ENCODE data around the gene NOS1AP.

NOS1AP gene

DNA sequence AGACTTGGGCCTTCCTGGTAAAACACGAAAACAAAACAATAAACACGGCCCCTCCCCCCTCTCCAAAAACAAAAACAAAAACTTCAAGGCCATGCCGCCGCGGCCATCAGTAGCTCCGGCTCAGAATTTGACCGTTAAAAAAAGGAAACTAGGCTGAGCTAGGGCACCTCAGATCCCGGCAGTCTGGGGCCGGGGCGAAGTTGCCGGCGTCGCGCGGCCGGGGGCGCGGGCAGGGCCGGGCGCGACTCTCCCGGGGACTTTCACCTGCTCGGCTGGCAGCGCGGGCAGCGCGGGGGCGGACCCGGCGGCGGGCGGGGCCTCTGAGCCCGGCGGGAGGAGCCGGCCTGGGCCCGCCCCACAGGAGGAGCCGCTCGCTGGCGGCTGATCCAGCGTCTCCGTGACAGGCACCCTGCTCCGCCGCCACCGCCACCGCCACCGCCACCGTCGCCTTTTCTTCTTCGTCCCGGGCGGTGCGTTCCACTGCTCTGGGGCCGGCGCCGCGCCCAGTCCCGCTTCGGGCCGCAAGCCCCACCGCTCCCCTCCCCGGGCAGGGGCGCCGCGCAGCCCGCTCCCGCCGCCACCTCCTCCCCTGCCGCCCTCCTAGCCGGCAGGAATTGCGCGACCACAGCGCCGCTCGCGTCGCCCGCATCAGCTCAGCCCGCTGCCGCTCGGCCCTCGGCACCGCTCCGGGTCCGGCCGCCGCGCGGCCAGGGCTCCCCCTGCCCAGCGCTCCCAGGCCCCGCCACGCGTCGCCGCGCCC is at the start of gene NOS1AP:
NOS1AP (plus strand) TSS at position 358 of the 760 bp plus-strand sequence. CDS start 487 bp downstream, outside the sequence.
- peak within 1 kb of the TSS; percentile 77 for H3K4me3 ChIP-seq (ENCODE audit: low read depth, low read length)
- no peak for DNase-seq (ENCODE audit: low read depth)
- in situ Hi-C loops (cut with HindIII; ENCODE audit: low sequenced_read_pairs) = no loop called here
- TF ChIP-seq, protein P1, sequence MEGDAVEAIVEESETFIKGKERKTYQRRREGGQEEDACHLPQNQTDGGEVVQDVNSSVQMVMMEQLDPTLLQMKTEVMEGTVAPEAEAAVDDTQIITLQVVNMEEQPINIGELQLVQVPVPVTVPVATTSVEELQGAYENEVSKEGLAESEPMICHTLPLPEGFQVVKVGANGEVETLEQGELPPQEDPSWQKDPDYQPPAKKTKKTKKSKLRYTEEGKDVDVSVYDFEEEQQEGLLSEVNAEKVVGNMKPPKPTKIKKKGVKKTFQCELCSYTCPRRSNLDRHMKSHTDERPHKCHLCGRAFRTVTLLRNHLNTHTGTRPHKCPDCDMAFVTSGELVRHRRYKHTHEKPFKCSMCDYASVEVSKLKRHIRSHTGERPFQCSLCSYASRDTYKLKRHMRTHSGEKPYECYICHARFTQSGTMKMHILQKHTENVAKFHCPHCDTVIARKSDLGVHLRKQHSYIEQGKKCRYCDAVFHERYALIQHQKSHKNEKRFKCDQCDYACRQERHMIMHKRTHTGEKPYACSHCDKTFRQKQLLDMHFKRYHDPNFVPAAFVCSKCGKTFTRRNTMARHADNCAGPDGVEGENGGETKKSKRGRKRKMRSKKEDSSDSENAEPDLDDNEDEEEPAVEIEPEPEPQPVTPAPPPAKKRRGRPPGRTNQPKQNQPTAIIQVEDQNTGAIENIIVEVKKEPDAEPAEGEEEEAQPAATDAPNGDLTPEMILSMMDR (IDR thresholded peaks at IDR 0.05; ENCODE audit: low read depth, low read length, missing control alignments) = no peak

DNA sequence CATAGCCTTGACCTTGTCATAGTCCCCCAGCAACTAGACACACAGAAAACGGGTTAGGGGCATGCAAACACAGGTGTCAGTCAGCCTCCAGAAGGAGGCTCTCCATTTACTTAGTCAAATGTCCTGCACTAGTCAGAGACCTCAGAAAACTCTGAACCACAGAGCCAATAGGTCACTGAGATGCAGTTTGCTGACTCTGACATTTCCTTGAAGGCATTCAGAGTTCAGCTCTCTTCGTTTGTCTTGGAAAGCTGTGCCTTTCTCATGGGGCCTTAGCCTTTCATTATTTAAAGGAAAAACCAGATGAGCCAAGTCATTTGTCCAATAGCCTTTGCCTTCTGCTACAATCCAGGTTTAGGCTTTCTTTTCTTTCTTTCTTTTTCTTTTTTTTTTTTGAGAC is 49.3 kb upstream of the NOS1AP start:
- TF ChIP-seq, protein P1 (IDR thresholded peaks at IDR 0.05; ENCODE audit: low read depth, low read length, missing control alignments) = no peak
- no peak for DNase-seq (ENCODE audit: low read depth)
- H3K4me3 ChIP-seq (ENCODE audit: low read depth, low read length) = no peak overlapping the region
- in situ Hi-C loops (cut with HindIII; ENCODE audit: low sequenced_read_pairs) = no loop called here

DNA sequence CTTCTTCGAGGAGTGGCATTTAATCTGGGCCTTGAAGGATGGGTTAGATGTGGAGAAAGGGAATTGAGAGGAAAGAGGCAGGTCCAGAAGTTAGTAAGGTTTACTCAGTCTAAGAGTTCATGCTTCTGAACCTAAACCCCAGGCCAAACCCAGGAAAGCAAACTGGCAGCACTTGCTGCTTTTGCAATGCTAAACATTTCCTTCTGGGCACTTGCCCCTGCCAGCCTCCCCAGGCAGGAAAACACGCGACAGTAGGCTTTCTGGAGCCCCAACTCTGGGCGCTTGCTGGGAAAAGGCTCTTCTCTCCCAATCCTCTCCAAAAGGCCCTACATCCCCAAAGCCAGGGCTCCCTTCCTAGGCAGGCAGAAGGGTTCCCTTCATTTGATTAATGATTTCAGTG is 48.4 kb upstream of the NOS1AP start:
- H3K4me3 ChIP-seq (ENCODE audit: low read depth, low read length) = peak overlapping the region; percentile 18
- in situ Hi-C loops (cut with HindIII; ENCODE audit: low sequenced_read_pairs) = no loop called here
- no peak for DNase-seq (ENCODE audit: low read depth)
- TF ChIP-seq, protein P1 (IDR thresholded peaks at IDR 0.05; ENCODE audit: low read depth, low read length, missing control alignments) = no peak

DNA sequence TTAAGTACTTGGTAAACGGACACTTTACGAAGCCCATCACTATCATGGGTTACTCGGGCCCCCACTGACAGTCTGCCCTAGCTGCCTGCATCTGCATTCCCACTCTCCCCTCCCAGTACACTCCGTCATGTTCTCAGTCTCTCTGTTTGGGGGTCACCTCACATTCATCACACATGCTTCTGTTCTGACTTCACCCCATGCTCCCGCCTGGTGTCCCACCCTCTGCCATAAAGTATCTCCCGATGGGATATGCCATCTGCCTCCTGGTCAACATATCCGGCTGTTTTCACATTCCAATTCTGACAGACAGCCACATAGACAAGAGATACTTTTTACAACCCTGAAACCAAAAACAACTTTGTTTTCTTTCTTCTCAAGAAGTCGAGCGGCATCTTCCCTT is 46.9 kb upstream of the NOS1AP start:
- TF ChIP-seq, protein P1 (IDR thresholded peaks at IDR 0.05; ENCODE audit: low read depth, low read length, missing control alignments) = no peak
- DNase-seq (ENCODE audit: low read depth) = no peak
- H3K4me3 ChIP-seq (ENCODE audit: low read depth, low read length) = peak overlapping the region; percentile 66
- in situ Hi-C loops (cut with HindIII; ENCODE audit: low sequenced_read_pairs) = no loop called here

DNA sequence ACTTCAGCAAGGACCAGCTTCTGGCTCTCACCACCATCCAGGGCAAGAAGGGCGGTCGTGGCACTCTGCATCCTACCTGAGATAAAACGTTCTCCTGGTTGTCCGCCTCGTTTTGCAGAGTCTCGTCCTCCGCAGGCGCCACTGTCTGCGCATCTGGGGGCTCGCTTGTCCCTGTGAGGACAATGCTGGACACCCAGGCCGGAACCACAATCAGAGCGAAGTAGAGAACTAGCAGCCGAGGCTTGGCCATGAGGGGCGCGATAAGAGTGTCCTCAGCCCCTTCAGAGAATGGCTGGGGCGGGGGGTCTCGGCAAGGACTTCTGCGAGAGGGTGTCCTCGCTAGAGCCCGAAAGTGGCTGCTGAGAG is 46.3 kb upstream of the NOS1AP start:
- H3K4me3 ChIP-seq (ENCODE audit: low read depth, low read length) = peak overlapping the region; percentile 66
- TF ChIP-seq, protein P1 (IDR thresholded peaks at IDR 0.05; ENCODE audit: low read depth, low read length, missing control alignments) = no peak
- in situ Hi-C loops (cut with HindIII; ENCODE audit: low sequenced_read_pairs) = no loop called here
- DNase-seq (ENCODE audit: low read depth) = no peak

DNA sequence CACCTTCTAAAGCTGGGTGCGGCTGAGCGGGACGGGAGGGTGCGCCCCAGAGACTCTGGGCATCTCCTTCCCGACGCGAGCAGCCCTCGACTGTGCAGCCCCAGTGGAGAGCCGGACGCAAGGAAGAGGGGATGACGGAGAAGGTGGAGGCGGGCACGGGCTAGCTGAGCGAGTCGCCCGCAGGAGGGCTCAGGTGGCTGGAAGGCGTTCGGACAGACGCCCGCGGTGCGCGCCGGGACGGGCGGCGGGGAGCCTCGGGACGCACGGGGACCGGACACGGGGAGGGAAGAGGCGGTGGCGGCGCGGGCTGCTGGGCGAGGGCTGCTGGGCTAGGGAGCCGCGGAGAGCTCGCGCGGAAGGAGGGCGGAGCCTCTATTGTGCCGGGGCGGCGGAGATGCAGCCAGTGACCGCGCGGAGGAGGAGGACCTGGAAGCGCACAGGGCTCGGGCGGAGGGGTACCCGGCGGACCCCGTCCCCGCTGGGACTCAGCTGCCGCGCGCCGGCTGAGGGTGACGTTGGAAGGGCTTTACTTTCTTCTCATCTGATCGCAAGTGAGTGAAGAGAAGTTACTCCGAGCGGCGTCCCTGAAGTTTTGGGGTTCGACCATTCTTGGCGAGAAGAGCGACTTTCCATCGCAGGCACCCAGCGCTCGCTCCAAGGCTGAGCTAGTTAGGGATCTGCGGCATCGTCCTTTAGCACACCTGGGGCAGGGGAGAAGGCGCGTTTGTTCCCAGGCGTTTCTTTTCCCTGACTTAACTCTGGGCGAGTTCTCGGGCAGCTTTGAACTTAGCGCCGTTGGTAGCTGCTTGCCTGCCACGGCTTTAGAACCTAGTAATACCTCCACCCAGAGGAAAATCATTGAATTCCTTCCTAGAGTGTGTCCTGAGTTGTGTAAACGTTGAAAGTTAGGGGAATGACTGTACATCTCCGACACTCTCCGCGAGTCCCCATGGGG is 45.7 kb upstream of the NOS1AP start, which contains the start of gene OLFML2B:
OLFML2B (minus strand) TSS at position 323 of the 955 bp plus-strand sequence. CDS start 439 bp downstream, outside the sequence.
- peak within 1 kb of the TSS; percentile 66 for H3K4me3 ChIP-seq (ENCODE audit: low read depth, low read length)
- in situ Hi-C loops (cut with HindIII; ENCODE audit: low sequenced_read_pairs) = no loop called here
- TF ChIP-seq, protein P1 (IDR thresholded peaks at IDR 0.05; ENCODE audit: low read depth, low read length, missing control alignments) = peak; percentile 58
- DNase-seq (ENCODE audit: low read depth) = peak; percentile 73

Data from astrocyte of the cerebellum (primary cell).